ENCODE data around the gene CLDN2.
"Not testable (repeated sequence)": the region's sequence is repeated elsewhere in the genome, so short reads cannot be mapped to it uniquely, and the experiment has no call there.

Gene CLDN2

GRCh38 chrX:106966547-106966946 lies 46.3 kb downstream of the CLDN2 start:
- DNase-seq: not testable (repeated sequence)

- DNase-seq: no peak
Measured at GRCh38 chrX:106972896-106973295, 52.7 kb downstream of the CLDN2 start.

- no peak for DNase-seq
Measured at GRCh38 chrX:106973433-106974149, 53.4 kb downstream of the CLDN2 start.

- no peak for DNase-seq
Measured at GRCh38 chrX:106976416-106976815, 56.2 kb downstream of the CLDN2 start.
